RWPE1 (cell line): ENCODE results near the gene NCOR2.
"Not testable (repeated sequence)": the region's sequence is repeated elsewhere in the genome, so short reads cannot be mapped to it uniquely, and the experiment has no call there.

ENCODE experiments used
- CTCF ChIA-PET: fragments of 350-600 bp; sonication (Branson Sonifier 250); formaldehyde crosslinking; extraction: SDS; loops from one replicate; lab custom pipeline; 2021; lab: Yijun Ruan, JAX
- POLR2A ChIA-PET: fragments of 400-600 bp; formaldehyde crosslinking; extraction: SDS; loops from one replicate; lab custom pipeline; 2020; ENCODE audit warnings: antibody characterized with exemption; ENCODE audit not compliant: low non-redundant PET; lab: Yijun Ruan, JAX
- DNase-seq: peaks from one replicate; pipeline ENCODE4 v3.0.0; 2012; ENCODE audit warnings: low spot score
- H3K27ac ChIP-seq: fragments of 450-650 bp; 2 replicates; pipeline ENCODE4 v1.5.1; 2017
- TF ChIP-seq, protein P1 (sequence below): fragments of 450-650 bp; conservative IDR thresholded peaks from 2 replicates; pipeline ENCODE4 v1.5.1; 2017; ENCODE audit warnings: low read depth, mild to moderate bottlenecking

NCOR2 gene

DNA sequence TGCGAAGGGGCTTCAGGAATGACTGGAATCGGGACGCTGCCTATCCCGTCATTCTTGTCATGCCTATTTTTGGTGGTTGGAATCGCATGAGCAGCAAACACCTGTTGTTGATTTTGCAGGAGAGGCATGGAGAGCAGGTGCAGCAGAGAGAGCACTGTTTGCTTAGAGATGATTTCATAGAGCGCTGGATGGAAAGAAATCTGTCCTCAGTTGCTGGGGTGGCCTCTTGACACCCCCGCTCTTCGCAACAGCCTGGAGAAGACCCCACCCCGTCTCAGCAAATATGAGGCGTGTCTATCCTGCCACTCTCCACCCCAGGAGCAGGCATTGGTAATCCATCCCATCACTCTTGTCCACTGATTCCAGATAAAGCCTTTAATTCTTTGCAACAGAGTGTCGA, 19.3 kb upstream of the NCOR2 start:
- CTCF ChIA-PET, result no interaction called here
- no peak overlapping the region; the same call in 1 of the 2 replicates for H3K27ac ChIP-seq
- no peak for DNase-seq
- TF ChIP-seq, protein P1, sequence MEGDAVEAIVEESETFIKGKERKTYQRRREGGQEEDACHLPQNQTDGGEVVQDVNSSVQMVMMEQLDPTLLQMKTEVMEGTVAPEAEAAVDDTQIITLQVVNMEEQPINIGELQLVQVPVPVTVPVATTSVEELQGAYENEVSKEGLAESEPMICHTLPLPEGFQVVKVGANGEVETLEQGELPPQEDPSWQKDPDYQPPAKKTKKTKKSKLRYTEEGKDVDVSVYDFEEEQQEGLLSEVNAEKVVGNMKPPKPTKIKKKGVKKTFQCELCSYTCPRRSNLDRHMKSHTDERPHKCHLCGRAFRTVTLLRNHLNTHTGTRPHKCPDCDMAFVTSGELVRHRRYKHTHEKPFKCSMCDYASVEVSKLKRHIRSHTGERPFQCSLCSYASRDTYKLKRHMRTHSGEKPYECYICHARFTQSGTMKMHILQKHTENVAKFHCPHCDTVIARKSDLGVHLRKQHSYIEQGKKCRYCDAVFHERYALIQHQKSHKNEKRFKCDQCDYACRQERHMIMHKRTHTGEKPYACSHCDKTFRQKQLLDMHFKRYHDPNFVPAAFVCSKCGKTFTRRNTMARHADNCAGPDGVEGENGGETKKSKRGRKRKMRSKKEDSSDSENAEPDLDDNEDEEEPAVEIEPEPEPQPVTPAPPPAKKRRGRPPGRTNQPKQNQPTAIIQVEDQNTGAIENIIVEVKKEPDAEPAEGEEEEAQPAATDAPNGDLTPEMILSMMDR, result no peak
- POLR2A ChIA-PET, result no interaction called here

DNA sequence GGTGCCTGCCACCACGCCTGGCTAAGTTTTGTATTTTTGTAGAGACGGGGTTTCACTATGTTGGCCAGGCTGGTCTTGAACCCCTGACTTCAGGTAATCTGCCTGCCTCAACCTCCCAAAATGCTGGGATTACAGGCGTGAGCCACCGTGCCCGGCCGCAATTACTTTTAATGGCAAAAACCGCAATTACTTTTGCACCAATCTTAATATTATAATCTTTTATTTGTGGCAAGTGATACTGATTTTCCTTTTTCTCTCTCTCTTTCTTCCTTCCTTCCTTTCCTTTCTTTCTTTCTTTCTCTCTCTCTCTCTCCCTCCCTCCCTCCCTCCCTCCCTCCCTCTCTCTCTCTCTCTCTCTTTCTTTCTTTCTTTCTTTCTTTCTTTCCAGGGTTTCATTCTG, 17.1 kb upstream of the NCOR2 start:
- POLR2A ChIA-PET, DNase-seq, H3K27ac ChIP-seq, CTCF ChIA-PET: not testable (repeated sequence)

DNA sequence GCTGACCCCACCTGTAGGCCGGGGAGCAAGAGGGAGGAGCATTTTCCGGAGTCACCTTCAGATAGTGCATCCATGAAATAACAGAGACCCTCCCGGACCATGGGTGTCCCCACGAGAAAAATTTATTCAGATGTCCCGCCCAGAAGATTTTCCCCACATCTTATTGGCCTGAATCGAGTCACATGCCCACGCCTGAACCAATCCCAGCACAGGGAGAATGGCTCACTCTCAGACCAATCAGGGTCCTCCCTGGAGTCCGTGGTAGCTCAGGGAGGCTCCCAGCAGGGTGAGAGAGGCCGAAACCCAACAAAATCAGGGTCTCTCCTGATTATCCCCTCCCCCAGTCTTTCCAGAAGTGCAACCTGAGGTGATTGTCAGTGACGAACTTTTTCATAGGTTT, 16.4 kb upstream of the NCOR2 start:
- H3K27ac ChIP-seq, result no peak overlapping the region
- ChIA-PET CTCF (interaction anchor here (0.6 kb wide), 1 partner anchor 9 kb away, joined by 3 read pairs; no protein-coding TSS in a partner anchor), POLR2A (interaction anchor here (0.6 kb wide), 1 partner anchor 75 kb away, joined by 3 read pairs; no protein-coding TSS in a partner anchor)
- no peak for DNase-seq
- TF ChIP-seq, protein P1, result no peak

DNA sequence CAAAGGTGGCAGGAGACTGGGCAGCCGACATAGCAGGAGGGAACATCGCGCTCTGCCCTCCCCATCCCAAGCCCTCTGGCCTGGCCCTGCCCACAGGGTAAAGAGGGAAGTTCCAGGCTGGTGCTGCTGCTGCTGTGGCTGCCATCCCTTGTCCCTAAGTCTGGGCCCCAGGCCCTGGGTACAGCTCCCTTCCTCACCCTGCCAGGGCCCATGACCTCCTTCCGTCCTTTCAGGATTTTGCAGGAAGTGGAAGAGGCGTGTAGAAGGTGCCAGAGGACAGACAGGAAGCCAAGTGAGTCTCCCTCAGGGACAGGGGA, 14.7 kb upstream of the NCOR2 start:
- ChIA-PET CTCF (no interaction called here), POLR2A (no interaction called here)
- H3K27ac ChIP-seq, result peak overlapping the region; percentile 55
- TF ChIP-seq, protein P1, result no peak
- DNase-seq, result no peak

DNA sequence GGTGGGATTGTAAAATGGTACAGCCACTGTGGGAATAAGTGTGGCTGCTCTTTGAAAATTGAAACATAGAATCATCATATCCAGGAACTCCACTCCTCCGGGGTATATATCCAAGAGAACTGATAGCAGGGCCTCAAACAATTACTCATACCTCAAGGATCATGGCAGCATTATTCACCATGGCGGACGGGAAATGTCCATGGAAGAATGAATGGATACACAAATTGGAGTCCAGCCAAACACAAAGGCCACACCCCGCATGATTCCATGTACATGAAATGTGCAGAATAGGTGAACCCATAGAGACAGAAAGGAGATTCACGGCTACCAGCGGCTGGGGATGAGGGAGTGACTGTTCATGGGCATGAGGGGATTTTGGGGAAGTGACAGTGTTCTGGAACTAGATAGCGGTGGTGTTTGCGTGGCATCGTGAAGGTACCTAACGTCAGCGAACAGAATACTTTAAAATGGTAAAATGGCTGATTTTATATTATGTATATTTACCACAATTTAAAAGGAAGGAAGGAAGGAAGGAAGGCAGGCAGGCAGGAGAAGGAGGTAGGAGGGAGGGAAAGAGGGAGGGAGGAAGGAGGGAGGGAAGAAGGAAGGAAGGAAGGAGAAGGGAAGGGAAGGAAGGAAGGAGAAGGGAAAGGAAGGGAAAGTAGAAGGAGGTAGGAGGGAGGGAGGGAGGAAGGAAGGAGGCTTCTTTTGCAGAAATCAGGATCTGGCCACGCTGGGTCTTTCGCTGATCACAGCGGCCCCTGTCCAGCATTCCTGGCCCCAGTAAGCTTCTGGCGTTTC, 14.1 kb upstream of the NCOR2 start:
- peak; percentile 72 for DNase-seq
- CTCF ChIA-PET, result no interaction called here
- POLR2A ChIA-PET, result no interaction called here
- peak overlapping the region; percentile 55 for H3K27ac ChIP-seq
- TF ChIP-seq, protein P1, result no peak

DNA sequence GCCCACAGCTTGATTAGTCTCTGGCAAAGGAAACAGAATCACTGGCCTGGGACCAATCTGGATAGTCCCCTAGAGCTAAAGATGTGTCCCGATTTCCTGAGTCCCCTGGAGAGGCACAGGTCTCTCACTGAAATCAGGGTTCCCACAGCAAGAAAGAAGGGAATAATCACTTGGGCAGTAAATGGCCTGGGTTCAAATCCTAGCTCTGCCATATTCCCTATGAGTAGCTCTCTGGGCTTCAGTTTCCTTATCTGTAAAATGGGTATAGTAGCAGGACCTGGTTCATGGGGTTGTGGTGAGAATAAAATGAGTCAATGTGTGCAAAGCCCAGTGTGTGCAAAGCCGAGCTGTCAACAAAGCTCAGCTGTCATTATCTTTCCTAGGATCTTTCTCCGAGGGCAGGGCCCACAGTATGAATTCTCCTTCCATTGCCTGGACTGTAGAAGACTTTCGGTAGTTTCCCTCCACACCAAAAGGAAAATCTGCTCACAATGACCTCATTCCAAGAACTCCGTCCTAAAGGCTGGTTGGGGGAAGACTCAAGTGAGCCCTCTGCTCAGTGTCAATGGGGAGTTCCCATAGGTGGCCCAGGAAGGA, 12.6 kb upstream of the NCOR2 start:
- ChIA-PET CTCF (interaction anchor here (0.6 kb wide), 1 partner anchor 231 kb away, joined by 3 read pairs; no protein-coding TSS in a partner anchor), POLR2A (no interaction called here)

More for the DNA sequence above, 12.6 kb upstream of the NCOR2 start:
- H3K27ac ChIP-seq, result no peak overlapping the region; the same call in 1 of the 2 replicates
- DNase-seq, result no peak
- TF ChIP-seq, protein P1, result no peak
